Mesenchymal stem cell (in vitro differentiated cells and primary cell): ENCODE data around the gene PML.

Source experiments
- DNase-seq: peaks from one replicate; pipeline ENCODE4 v3.0.0-alpha.2; 2013
- H2AFZ ChIP-seq: one replicate; pipeline ENCODE4 v1.6.1; 2013; ENCODE audit warnings: low read depth, mild to moderate bottlenecking, control low read depth, inconsistent platforms, low read length, moderate library complexity
- H2AK5ac ChIP-seq: 2 replicates; pipeline ENCODE4 v1.6.1; 2013; ENCODE audit warnings: low read length, moderate library complexity, mild to moderate bottlenecking, inconsistent platforms; ENCODE audit not compliant: severe bottlenecking
- H2BK120ac ChIP-seq: one replicate; pipeline ENCODE4 v1.6.1; 2013; ENCODE audit warnings: low read depth, mild to moderate bottlenecking, inconsistent platforms, low read length, moderate library complexity
- H2BK12ac ChIP-seq, 2 experiments: one replicate each; pipeline ENCODE4 v1.6.1; 2013; ENCODE audit warnings: inconsistent platforms in 2 of 2, low read length in 2 of 2, mild to moderate bottlenecking in 2 of 2, moderate library complexity in 2 of 2, control low read depth in 1 of 2
- H2BK15ac ChIP-seq: one replicate; pipeline ENCODE4 v1.6.1; 2013; ENCODE audit warnings: mild to moderate bottlenecking, low read depth, inconsistent platforms; ENCODE audit not compliant: poor library complexity, severe bottlenecking
- H2BK5ac ChIP-seq: 2 replicates; pipeline ENCODE4 v1.6.1; 2013; ENCODE audit warnings: low read depth, mild to moderate bottlenecking, low read length, control low read depth, inconsistent platforms; ENCODE audit not compliant: poor library complexity, severe bottlenecking
- H3K14ac ChIP-seq, 2 experiments: one replicate each; pipeline ENCODE4 v1.6.1; 2013; ENCODE audit warnings: inconsistent platforms in 2 of 2, low read length in 2 of 2, control low read depth in 1 of 2, mild to moderate bottlenecking in 1 of 2, moderate library complexity in 1 of 2
- H3K18ac ChIP-seq, 2 experiments: one replicate each; pipeline ENCODE4 v1.6.1; 2013; ENCODE audit warnings: inconsistent platforms in 2 of 2, low read length in 2 of 2, control low read depth in 1 of 2, low read depth in 1 of 2, mild to moderate bottlenecking in 1 of 2
- H3K23ac ChIP-seq, 2 experiments: one replicate each; pipeline ENCODE4 v1.6.1; 2013; ENCODE audit warnings: inconsistent platforms in 2 of 2, low read length in 2 of 2, mild to moderate bottlenecking in 2 of 2, moderate library complexity in 2 of 2, control low read depth in 1 of 2
- H3K27ac ChIP-seq: 2 replicates; pipeline ENCODE4 v1.5.1; 2013; ENCODE audit warnings: mild to moderate bottlenecking, moderate library complexity, low read length, control low read depth, inconsistent platforms; ENCODE audit not compliant: poor library complexity, severe bottlenecking
- H3K27me3 ChIP-seq, 2 experiments: 2 replicates each; pipeline versions ENCODE4 v1.6.1 to v1.7.0; 2013; ENCODE audit warnings: low read length in 2 of 2, mild to moderate bottlenecking in 2 of 2, moderate library complexity in 2 of 2, control low read depth in 1 of 2, inconsistent platforms in 1 of 2; ENCODE audit not compliant: control insufficient read depth in 1 of 2, insufficient read depth in 1 of 2
- H3K36me3 ChIP-seq, 2 experiments: 2 replicates each; pipeline versions ENCODE4 v1.6.1 to v1.7.0; 2013; ENCODE audit warnings: low read length in 2 of 2, control low read depth in 1 of 2, inconsistent platforms in 1 of 2, low read depth in 1 of 2, mild to moderate bottlenecking in 1 of 2; ENCODE audit not compliant: insufficient read depth in 2 of 2, control insufficient read depth in 1 of 2
- H3K4ac ChIP-seq, 2 experiments: one replicate each; pipeline ENCODE4 v1.6.1; 2013; ENCODE audit warnings: inconsistent platforms in 2 of 2, low read length in 2 of 2, mild to moderate bottlenecking in 2 of 2, moderate library complexity in 2 of 2, control low read depth in 1 of 2, low read depth in 1 of 2
- H3K4me1 ChIP-seq: 2 replicates; pipeline ENCODE4 v1.6.1; 2013; ENCODE audit warnings: low read depth, low read length, control low read depth; ENCODE audit not compliant: control insufficient read depth, insufficient read depth
- H3K4me2 ChIP-seq: 2 replicates; pipeline ENCODE4 v1.6.1; 2013; ENCODE audit warnings: low read length, mild to moderate bottlenecking, inconsistent platforms; ENCODE audit not compliant: poor library complexity, severe bottlenecking
- H3K4me3 ChIP-seq, 2 experiments: 2 replicates each; pipeline versions ENCODE4 v1.5.1 to v1.7.0; 2013; ENCODE audit warnings: low read length in 2 of 2, mild to moderate bottlenecking in 2 of 2, control low read depth in 1 of 2, low read depth in 1 of 2; ENCODE audit not compliant: insufficient read depth in 1 of 2
- H3K79me1 ChIP-seq: replicated peaks from 2 replicates; pipeline ENCODE4 v1.6.1; 2013; ENCODE audit warnings: mild to moderate bottlenecking, control low read depth, low read length, inconsistent platforms; ENCODE audit not compliant: poor library complexity, severe bottlenecking
- H3K9ac ChIP-seq: 2 replicates; pipeline ENCODE4 v1.7.0; 2013; ENCODE audit warnings: mild to moderate bottlenecking, low read length, moderate library complexity
- H3K9me3 ChIP-seq: 2 replicates; pipeline ENCODE4 v1.7.0; 2013; ENCODE audit warnings: mild to moderate bottlenecking, low read length; ENCODE audit not compliant: control insufficient read depth
- H4K8ac ChIP-seq: one replicate; pipeline ENCODE4 v1.6.1; 2013; ENCODE audit warnings: inconsistent platforms, mild to moderate bottlenecking, low read length, moderate library complexity
- H4K91ac ChIP-seq: one replicate; pipeline ENCODE4 v1.6.1; 2013; ENCODE audit warnings: mild to moderate bottlenecking, low read length, inconsistent platforms
- WGBS: methylation state at CpG from one replicate; pipeline ENCODE4 v1.1.7; 2013; ENCODE audit warnings: mixed read lengths; 5-methylcytosine and 5-hydroxymethylcytosine counted together

Gene PML

GRCh38 chr15:73994912-73995622 lies 551 bp downstream of the PML start:
- Histone ChIP-seq H2BK5ac (peak overlapping the region; percentile 81), H3K4me2 (peak overlapping the region; percentile 68), H4K91ac (peak overlapping the region; percentile 30), H3K18ac (peak overlapping the region; percentile 87 to 91), H3K4ac (peak overlapping the region; percentile 63 to 89), H3K27ac (peak overlapping the region; percentile 64), H3K36me3 (peaks cover 11 to 32% of the 10 kb centered on the region in 2 experiments), H3K9ac (peak overlapping the region; percentile 96), H2BK12ac (peak overlapping the region; percentile 8 to 38), H2AK5ac (peak overlapping the region; percentile 10), H3K4me1 (peaks cover 36% of the 10 kb centered on the region), H4K8ac (no peak overlapping the region), H3K79me1 (peaks cover 17% of the 10 kb centered on the region), H2BK120ac (no peak overlapping the region), H3K27me3 (no peaks in the 10 kb centered on the region), H3K23ac (peak overlapping the region in 1 of 2 experiments; percentile 79), H3K4me3 (peak overlapping the region; percentile 76 to 92), H3K14ac (peak overlapping the region in 1 of 2 experiments; percentile 76), H2AFZ (no peak overlapping the region), H3K9me3 (no peaks in the 10 kb centered on the region), H2BK15ac (peak overlapping the region; percentile 82)
- under 1% methylated on average over 16 of the region's 18 CpGs for WGBS
- peak; percentile 22 for DNase-seq

GRCh38 chr15:73996267-73996666 lies 1.8 kb downstream of the PML start:
- WGBS = 76% methylated on average over 1 of the region's 2 CpGs
- no peak overlapping the region for H2AFZ ChIP-seq

GRCh38 chr15:73996939-73997338 lies 2.4 kb downstream of the PML start:
- Histone ChIP-seq H2BK15ac (no peak overlapping the region), H4K8ac (peak overlapping the region; percentile 9), H3K4ac (no peak overlapping the region), H3K18ac (no peak overlapping the region), H2BK12ac (no peak overlapping the region), H3K23ac (no peak overlapping the region), H3K4me2 (peak overlapping the region; percentile 74), H3K14ac (no peak overlapping the region), H3K79me1 (peaks cover 3% of the 10 kb centered on the region), H2AFZ (no peak overlapping the region), H3K9ac (peak overlapping the region; percentile 96), H3K4me3 (peak overlapping the region in 1 of 2 experiments; percentile 92), H2BK120ac (no peak overlapping the region), H2BK5ac (no peak overlapping the region), H3K36me3 (peaks cover 14 to 47% of the 10 kb centered on the region in 2 experiments), H3K27ac (no peak overlapping the region), H3K27me3 (no peaks in the 10 kb centered on the region), H4K91ac (no peak overlapping the region), H3K9me3 (no peaks in the 10 kb centered on the region), H3K4me1 (peaks cover 27% of the 10 kb centered on the region), H2AK5ac (no peak overlapping the region)
- DNase-seq = peak; percentile 72
- 79% methylated on average over 3 of the region's 5 CpGs for WGBS

More at GRCh38 chr15:73996267-73996666, 1.8 kb downstream of the PML start:
- Histone ChIP-seq H4K8ac (no peak overlapping the region), H2BK5ac (no peak overlapping the region), H3K23ac (no peak overlapping the region), H3K36me3 (peaks cover 9 to 41% of the 10 kb centered on the region in 2 experiments), H3K4ac (no peak overlapping the region), H3K27ac (peak overlapping the region; percentile 58), H3K9me3 (no peaks in the 10 kb centered on the region), H3K79me1 (peaks cover 9% of the 10 kb centered on the region), H3K9ac (peak overlapping the region; percentile 96), H3K27me3 (no peaks in the 10 kb centered on the region), H4K91ac (no peak overlapping the region), H2BK15ac (no peak overlapping the region), H2BK12ac (no peak overlapping the region), H3K4me2 (peak overlapping the region; percentile 57), H3K4me1 (peaks cover 31% of the 10 kb centered on the region), H2BK120ac (no peak overlapping the region), H3K18ac (no peak overlapping the region), H2AK5ac (no peak overlapping the region), H3K4me3 (peak overlapping the region in 1 of 2 experiments; percentile 92), H3K14ac (no peak overlapping the region)
- DNase-seq = no peak

GRCh38 chr15:73997986-73998385 lies 3.5 kb downstream of the PML start:
- 97% methylated on average over 27 of the region's 27 CpGs for WGBS
- H4K91ac ChIP-seq = no peak overlapping the region
- H3K14ac ChIP-seq = no peak overlapping the region
- peak overlapping the region; percentile 51 for H3K4me2 ChIP-seq
- H2BK15ac ChIP-seq = no peak overlapping the region
- H3K79me1 ChIP-seq = peaks cover 6% of the 10 kb centered on the region
- H2BK120ac ChIP-seq = no peak overlapping the region
- peak overlapping the region; percentile 96 for H3K9ac ChIP-seq
- no peak overlapping the region for H4K8ac ChIP-seq
- H2BK12ac ChIP-seq = no peak overlapping the region
- no peaks in the 10 kb centered on the region for H3K9me3 ChIP-seq
- H3K27me3 ChIP-seq = no peaks in the 10 kb centered on the region
- DNase-seq = no peak
- peaks cover 22% of the 10 kb centered on the region for H3K4me1 ChIP-seq
- H3K36me3 ChIP-seq = peaks cover 20 to 55% of the 10 kb centered on the region in 2 experiments
- H2BK5ac ChIP-seq = no peak overlapping the region
- H3K27ac ChIP-seq = no peak overlapping the region
- H3K4ac ChIP-seq = no peak overlapping the region
- no peak overlapping the region for H3K23ac ChIP-seq
- H3K4me3 ChIP-seq = peak overlapping the region in 1 of 2 experiments; percentile 92
- no peak overlapping the region for H2AK5ac ChIP-seq
- H2AFZ ChIP-seq = no peak overlapping the region
- H3K18ac ChIP-seq = no peak overlapping the region
